HG03575 (cell line): ENCODE results near the gene GKN2.

Experiments used
- ATAC-seq: cut with Tn5 transposase; IDR thresholded peaks from one replicate; pipeline ENCODE4 v1.9.1; 2021; ENCODE audit not compliant: unreplicated experiment, insufficient number of reproducible peaks, low FRiP score; ENCODE audit errors: extremely low read depth

The GKN2 gene, protein sequence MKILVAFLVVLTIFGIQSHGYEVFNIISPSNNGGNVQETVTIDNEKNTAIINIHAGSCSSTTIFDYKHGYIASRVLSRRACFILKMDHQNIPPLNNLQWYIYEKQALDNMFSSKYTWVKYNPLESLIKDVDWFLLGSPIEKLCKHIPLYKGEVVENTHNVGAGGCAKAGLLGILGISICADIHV

DNA sequence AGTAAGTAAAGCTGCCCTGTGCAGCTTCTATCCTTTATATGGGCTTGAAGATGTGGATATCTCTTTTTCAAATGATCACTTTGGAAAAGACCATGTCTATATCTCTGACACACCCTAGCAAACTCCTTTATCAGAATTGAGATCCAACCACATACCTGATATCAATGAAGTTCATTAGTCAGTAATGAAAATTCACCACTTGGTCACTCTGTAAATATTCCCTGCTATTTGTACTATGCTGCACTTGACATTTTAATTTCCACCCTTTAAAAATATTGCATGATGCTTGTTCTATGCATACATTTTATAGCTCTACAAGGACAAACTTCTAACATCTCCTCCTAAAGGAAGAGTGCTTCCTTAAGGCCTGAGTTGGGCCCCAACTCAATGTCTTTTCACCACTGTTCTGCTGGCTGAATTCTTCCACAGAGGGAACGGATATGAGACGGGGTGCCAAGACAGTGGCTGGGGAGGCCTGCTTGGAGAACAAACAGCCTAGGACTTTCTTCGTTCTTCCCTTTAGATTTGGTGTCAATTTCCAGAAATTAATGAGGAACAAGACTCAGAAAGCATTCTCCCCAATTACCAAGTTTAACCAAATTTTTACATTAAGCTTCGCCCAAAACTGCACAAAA, at the start of gene GKN2:
GKN2 (minus strand) TSS at position 7 of the 635 bp plus-strand sequence. CDS start 32 bp downstream, outside the sequence.
- no peak for ATAC-seq

DNA sequence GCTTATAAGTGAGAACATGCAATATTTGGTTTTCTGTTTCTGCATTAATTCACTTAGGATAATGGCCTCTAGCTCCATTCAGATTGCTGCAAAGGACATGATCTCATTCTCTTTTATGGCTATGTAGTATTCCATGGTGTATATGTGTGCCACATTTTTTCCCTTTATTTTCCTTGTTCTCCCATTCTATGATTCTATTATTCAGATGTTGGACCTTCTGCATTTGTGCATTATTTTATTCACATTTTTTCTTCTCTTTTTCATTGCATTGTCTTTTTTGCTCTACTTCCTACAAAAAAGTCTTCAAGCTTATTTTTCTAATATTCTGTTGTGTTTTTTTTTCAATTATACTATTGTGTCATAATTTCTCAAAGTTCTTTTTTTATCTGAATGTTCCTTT, 49.2 kb upstream of the GKN2 start:
- ATAC-seq: no peak

DNA sequence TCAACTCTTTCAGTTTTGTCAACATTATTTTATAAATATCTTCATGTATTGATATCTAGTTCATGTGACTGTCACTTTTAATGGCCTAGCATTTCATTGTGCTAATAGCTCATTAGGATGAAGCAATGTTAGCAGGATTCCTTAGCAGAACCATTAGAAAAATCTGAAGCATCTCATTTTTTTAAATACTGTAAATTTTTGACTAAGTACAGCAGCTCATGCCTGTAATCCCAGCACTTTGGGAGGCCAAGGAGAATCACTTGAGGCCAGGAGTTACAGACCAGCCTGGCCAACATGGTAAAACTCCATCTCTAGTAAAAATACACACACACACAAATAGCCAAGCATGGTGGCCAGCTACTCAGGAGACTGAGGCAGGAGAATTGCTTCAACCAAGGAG, 44.7 kb upstream of the GKN2 start:
- ATAC-seq: no peak

DNA sequence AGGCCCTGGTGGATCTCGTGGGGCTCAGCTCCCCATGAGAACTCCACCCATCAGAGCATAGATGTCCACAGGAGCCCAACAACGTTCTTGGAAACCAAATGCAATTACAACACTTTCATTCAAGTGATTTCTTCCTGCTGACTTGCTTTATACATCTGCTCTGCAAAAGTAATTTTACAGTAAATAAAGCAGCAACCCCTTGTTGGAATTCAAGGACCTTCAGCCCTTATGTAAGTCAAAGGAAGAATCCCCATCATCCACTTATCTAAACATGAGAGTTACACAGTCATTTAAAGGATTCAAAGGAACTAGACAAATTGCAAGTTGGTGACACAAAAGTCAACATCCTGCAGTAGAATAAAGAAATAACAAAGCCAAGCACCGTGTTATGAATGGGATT, 43.2 kb upstream of the GKN2 start:
- ATAC-seq: no peak

DNA sequence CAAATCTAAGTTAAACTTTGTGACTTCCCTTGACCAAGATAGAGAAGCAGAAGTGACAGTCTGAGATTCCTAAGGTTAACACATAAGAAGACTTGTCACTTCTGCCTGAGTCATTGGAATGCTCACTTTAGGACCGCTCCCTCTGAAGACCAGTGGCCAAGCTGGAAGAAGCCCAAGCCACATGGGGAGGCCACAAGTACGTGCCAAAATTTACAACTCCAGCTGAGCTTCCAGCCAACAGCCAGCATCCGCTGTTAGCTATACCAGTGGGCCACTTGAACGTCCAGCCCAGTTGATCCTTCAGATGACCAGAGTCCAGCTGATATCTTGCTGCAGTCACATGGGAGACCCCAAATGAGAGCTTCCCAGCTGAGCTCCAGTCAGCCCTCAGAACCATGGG, 42.2 kb upstream of the GKN2 start:
- ATAC-seq: no peak

DNA sequence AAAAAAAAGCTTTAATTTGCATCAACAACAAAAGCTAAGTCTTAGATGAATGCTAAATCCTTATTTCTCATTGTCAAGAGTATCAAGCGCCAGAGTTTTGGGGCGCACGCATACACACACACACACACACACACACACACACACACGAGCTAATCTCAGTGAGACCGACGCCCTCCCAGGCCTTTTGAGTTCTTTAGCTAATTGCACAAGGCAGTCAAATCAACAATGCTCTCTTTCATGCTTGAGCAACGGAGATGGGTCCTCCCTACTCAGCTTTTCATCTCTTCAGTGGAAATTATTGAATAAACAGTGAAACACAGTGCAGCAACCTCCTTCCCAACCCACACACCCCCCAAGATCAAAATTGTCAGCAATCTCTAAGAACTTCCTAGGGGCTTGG, 41.0 kb upstream of the GKN2 start:
- no peak for ATAC-seq

DNA sequence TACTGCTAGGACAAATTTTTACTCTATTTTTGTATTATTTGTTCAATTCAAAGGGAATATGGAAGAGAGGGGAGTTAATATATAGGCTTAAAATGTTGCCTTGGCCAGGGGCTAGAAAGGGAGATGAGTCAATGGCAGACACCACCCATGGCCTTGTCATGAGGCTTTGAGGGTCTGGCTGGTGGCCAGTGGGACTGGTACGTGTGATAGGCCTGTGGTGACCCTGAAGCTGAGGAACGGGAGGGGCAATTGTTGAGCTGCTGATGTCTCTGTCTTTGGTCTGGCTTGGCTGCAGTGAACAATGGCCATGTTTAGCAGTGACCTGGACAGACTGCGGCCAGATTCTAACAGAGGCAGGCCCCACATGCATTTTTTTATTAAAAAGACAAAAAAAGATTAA, 40.2 kb upstream of the GKN2 start:
- no peak for ATAC-seq

DNA sequence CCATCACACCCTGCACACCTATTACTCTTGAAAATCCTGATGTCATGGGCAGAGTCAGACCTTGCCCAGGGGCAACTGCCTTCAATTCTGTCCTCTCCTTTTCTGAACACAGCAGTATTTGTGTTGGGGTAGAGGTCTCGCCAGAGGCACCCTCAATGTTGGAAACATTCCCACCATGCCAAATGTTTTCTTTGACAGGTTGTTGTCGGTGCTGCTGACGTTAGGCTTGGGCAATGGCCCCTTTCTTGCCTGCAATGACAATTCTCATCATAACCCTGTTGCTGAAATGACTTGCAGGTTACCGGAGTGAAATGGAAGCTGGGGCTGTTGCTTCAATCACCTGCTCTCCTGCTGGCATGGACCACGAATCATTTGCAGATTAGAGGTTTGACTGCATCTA, 39.6 kb upstream of the GKN2 start:
- ATAC-seq: no peak

DNA sequence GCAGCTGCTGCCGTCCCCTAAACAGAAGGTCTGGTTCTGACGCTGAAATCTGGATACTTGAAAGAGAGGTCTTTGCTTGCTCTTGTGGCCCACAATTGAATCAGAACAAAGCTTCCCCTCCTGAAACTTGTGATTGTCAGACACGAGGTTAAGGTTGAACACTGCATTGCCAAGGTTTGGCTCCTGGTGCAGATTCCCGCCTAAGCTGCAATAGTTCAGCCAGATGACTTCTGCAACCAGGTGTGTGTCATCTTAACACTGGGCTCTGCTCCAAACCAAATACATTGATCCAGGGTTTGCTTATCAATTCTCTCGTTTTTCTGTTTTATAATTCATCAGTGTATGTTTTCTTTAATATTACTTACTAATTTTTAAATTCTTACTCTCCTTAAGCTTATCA, 36.3 kb upstream of the GKN2 start:
- ATAC-seq: no peak

DNA sequence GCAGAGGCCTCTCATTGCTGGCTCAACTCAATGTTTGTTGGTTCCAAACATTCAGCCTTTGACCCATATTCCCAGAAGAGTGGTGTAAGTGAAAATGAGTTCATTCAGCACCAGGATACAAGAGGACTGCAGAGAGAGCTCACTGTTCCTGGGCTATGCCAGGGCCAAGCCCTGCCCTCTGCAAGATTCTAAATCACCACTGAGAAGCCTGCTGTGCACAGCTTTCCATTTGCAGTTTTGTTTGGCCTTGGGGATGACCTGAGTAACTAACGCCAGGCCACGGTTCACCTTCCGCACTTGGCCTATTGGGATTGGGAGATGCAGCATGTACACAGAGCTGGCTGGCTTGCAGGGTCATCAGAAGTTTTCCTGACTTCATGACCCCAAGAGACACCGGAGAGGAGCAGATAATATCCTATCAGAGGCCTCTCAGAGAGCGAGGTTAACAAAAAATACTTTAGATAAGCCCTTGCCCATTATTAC, 34.4 kb upstream of the GKN2 start:
- ATAC-seq: no peak

DNA sequence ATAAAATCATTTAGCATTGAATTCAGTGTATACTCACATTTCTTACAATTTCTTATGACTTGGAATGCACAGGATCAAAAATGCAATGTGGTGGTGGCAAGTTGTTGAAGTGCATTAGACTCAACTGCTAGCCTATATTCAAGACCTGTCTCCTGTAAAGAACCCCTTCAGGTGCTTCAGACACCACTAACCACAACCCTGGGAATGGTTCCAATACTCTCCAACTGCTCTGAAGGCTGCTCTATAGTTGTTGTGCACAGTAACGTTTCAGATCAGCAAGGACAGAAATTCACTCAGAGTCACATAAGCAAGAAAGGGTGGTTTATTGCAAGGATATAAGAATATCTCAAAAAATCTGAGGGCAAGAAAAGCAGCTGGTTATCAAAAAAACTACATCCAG, 28.3 kb upstream of the GKN2 start:
- ATAC-seq: no peak

DNA sequence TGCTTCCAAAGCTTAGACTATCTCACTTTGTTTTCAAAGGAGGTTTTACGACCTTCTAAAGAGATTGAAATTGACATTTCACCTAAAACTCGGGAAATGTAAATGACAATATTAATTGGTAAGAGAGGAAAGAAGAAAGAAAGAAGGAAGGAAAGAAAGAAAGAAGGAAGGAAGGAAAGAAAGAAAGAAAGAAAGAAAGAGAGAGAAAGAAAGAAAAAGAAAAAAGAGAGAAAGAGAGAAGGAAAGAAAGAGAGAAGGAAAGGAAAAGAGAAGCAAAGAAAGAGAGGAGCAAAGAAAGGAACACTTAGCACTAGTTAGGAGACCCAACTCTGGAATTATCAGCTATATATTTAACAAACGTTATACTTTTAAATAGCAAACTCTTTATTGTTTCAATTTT, 25.4 kb upstream of the GKN2 start:
- ATAC-seq: no peak

DNA sequence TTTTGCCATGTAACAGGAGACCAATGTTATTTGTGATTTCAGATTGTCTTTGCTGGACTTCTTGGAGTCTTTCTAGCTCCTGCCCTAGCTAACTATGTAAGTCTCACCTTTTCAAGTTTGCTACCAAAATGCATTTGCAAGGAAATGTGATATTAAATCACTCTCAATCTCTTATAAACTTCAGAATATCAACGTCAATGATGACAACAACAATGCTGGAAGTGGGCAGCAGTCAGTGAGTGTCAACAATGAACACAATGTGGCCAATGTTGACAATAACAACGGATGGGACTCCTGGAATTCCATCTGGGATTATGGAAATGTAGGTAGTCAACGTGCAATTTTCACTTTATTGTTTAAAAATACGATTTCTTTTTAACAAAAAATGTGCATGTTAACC, 24.8 kb upstream of the GKN2 start:
- no peak for ATAC-seq

DNA sequence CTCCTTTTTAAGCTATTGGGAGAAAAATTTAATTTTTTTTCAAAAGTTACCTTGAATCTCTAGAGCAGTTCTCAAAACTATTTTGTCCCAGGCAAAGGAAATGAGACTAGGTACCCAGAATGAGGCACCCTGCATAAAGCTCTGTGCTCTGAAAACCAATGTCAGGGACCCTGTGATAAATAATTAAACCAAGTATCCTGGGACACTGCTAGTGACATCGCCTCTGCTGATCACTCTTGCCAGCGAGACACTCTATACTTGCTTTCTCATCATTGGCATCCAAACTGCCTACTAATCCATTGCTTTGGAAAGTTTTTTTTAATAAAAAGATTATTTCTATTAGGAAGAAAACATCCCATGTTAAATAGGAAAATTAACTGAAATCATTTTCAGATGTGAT, 23.2 kb upstream of the GKN2 start:
- no peak for ATAC-seq

DNA sequence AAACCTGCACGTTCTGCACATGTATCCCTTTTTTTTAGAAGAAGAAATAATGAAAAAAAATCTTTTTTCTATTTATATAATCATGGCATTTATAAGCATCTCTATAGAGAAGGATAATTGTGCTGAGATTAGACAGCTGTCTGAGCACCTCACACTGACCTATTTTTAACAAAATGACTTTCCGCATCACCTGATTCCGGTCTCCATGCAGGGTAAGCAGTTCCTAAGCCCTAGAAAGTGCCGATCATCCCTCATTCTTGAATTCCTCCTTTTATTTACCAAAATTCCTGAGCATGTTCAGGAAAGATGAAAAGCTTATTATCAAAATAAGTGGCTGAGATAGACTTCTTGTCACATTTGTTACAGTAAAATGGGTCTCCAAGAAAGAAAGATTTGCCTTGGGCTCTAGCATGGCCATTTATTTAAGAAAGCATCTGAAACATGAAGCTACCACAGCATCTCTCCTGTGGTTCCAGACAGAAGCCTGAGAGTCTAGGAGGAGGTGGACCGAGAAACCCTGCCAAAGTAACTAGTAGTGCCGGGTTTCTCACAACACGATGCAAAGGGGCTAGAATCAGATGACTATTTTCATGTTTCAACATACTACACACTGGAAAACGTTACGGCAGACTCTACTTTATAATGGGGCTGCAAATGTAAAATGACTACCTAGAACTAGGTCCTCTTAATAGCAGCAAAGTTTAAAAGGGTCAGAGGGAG, 22.4 kb upstream of the GKN2 start:
- no peak for ATAC-seq

DNA sequence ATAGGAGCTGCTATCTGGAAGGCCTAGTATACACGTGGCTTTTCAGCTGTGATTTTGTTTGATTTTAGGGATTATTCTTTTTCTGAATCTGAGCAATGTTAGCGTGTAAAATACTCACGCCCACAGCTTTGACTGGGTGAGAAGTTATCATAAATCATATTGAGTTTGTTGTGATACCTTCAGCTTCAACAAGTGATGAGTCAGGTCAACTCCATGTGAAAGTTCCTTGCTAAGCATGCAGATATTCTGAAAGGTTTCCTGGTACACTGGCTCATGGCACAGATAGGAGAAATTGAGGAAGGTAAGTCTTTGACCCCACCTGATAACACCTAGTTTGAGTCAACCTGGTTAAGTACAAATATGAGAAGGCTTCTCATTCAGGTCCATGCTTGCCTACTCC, 21.6 kb upstream of the GKN2 start, which contains the start of gene GKN1:
GKN1 (plus strand) TSS at position 386 of the 400 bp plus-strand sequence. CDS start 42 bp downstream, outside the sequence.
- no peak for ATAC-seq

DNA sequence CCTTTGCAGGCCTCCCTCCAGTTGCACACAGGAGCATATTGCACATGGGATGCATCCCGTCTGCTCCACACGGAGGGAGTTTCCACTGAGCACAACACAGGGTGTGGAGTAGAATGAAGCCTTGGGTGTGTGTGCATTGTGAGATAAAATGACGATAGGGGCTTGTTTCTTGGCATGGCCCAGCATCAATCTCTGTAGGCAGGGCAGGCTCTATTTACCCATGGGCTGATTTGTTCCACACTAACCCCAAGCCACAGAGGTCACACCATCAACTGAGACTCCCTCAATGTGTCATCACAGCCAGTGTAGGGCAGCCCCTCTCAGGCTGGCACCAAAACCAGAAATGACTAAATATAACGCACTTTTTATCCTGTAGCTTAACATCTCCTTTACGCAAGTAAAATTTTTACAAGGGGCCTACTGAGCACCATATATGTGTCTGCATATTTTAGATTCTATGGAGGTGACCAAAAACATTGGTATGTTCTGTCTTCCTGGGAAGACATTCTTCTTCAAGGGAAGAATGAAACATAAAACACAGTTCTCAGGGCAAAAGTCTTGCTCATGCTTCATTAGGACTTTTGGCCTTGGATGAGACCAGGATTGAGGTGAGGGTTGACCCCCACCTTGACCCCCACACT, 19.0 kb upstream of the GKN2 start:
- no peak for ATAC-seq

DNA sequence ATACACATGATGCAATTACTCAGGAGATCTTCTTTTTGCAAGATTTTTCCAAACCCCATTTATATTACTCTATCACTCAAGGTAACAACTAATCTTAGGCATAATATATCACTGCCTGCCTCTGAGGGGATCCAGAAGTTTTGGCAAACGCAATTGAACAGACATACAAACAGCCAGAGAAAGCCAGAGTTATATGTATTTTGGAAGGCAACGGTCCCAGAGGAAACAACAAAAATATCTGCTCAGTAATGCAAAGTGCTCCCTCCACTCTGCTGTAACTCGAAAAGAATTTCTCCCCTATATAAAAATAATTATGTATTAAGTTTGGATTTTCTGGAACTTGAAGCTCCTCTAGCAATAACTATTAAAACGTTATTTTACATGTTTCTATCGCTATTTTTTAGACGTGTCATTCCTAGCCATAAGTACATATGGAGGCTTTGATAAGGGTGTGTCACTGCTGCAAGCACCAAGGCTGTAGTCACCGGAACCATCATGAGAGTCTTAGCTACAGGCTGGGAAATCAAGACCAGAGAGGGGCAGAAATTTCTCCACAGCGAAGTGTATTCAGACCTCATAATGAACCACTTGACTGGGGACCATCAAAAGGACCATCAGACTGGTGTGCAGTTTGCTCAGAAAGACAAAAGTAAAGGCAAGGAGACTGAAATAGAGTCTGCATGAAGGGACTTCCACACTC, 18.0 kb upstream of the GKN2 start:
- ATAC-seq: no peak

DNA sequence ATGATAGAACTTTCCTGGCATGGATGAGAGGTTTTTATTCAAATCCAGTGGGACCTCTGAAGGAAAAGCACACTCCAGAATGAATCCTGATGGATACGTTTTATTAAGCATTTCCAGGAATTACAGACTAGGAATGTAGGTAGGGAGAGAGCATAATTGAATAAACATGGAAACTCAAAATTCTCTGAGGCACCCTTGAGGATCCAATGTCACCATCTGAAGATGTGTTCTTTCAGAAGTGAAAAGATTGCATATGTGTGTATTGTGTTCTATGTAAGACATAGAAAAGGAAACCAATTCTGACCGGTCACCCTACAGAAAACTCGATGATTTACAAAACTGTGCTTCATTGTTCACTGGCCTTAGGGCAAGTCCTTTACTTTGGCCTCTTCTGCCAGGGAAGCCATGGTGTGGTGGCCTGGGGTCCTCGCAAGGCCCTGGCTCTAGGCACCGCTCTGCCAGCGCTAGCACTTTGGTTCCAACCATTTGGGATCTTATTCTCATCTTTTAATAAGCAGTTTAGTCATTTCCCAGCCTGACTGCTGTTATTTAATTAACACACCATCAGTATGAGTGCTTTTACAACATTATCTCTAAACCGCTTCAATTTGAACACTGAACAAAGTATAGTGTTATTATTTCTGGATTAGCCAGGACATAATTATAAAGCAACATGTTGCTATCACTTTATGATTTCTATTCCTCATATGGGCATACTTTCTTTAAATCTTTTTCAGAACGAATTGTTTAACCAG, 17.2 kb upstream of the GKN2 start:
- no peak for ATAC-seq
